IgD-negative memory B cell (primary cell): ENCODE data around the gene GPI. TPM values are rescaled to one million over a fixed set of nuclear protein-coding genes. Genes with fewer than 3 reads are reported as not detected.
"Not testable (repeated sequence)": the region's sequence is repeated elsewhere in the genome, so short reads cannot be mapped to it uniquely, and the experiment has no call there.

Source experiments
- H3K27ac Mint-ChIP-seq, 3 donors: one replicate each; pipeline ENCODE4 v1.8.0; 2020 to 2022; ENCODE audit warnings: mild to moderate bottlenecking in 3 of 3, mixed read lengths in 3 of 3, moderate library complexity in 1 of 3
- H3K27me3 Mint-ChIP-seq: one replicate; pipeline ENCODE4 v1.8.0; 2021; ENCODE audit warnings: mixed read lengths
- H3K36me3 Mint-ChIP-seq: one replicate; pipeline ENCODE4 v1.8.0; 2020; ENCODE audit warnings: mild to moderate bottlenecking, mixed read lengths
- H3K4me1 Mint-ChIP-seq, 3 donors: one replicate each; pipeline ENCODE4 v1.8.0; 2020 to 2022; ENCODE audit warnings: mixed read lengths in 3 of 3, mild to moderate bottlenecking in 1 of 3
- H3K4me3 Mint-ChIP-seq, 4 donors: one replicate each; pipeline ENCODE4 v1.8.0; 2020 to 2022; ENCODE audit warnings: mild to moderate bottlenecking in 4 of 4, mixed read lengths in 4 of 4, moderate library complexity in 3 of 4
- H3K9me3 Mint-ChIP-seq, 3 donors: one replicate each; pipeline ENCODE4 v1.8.0; 2020 to 2021; ENCODE audit warnings: mixed read lengths in 3 of 3, mild to moderate bottlenecking in 1 of 3
- polyA plus RNA-seq: library from polyadenylated mRNA; unstranded; fragments of 300-500 nt; fragmentation: Illumina TruSeq; gene quantifications from one replicate; pipeline ENCODE4 v1.2.3, GENCODE V29; 2021

GPI gene
- polyA plus RNA-seq, 1 donor from 2014 or later: 139 TPM

DNA sequence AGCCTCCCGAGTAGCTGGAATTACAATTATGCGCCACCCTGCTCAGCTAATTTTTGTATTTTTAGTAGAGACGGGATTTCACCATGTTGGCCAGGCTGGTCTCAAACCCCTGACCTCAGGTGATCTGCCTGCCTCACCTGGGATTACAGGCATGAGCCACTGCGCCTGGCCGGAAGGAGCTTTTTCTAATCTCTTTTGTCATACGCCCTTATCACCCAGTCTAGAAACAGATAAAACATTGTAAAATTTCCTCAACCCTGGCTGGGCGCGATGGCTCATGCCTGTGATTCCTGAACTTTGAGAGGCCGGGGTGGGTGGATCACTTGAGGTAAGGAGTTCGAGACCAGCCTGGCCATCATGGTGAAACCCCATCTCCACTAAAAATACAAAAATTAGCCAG lies 4.2 kb downstream of the GPI start:
- Mint-ChIP-seq H3K27ac (peak overlapping the region in 1 of 3 donors; percentile 43), H3K4me1 (peaks cover 12 to 15% (median 12%) of the 10 kb centered on the region in 3 donors)
- H3K27me3 Mint-ChIP-seq, H3K9me3 Mint-ChIP-seq, H3K36me3 Mint-ChIP-seq, H3K4me3 Mint-ChIP-seq: not testable (repeated sequence)

DNA sequence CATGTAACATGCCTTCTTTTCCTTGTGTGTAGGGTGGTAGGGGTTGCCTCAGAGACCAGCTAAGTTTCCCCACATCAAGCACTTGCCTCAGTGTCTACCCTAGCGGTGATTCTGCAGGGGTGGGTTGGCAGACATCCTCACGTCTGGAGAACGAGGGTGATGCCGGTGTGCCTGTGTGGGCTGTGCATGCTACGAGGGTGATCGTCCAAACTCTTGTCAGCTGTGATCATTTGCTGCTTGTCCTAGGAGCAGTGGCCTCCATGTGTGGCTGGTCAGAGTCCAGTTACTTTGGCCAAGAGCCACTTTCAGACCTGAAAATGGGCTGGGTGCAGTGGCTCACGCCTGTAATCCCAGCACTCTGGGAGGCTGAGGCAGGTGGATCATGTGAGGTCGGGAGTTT lies 5.1 kb downstream of the GPI start:
- Mint-ChIP-seq H3K4me1 (peaks cover 8 to 12% (median 9%) of the 10 kb centered on the region in 3 donors), H3K27me3 (no peaks in the 10 kb centered on the region), H3K36me3 (peaks cover 5% of the 10 kb centered on the region), H3K9me3 (no peaks in the 10 kb centered on the region), H3K27ac (no peak overlapping the region), H3K4me3 (peak overlapping the region in 1 of 4 donors; percentile 27)

DNA sequence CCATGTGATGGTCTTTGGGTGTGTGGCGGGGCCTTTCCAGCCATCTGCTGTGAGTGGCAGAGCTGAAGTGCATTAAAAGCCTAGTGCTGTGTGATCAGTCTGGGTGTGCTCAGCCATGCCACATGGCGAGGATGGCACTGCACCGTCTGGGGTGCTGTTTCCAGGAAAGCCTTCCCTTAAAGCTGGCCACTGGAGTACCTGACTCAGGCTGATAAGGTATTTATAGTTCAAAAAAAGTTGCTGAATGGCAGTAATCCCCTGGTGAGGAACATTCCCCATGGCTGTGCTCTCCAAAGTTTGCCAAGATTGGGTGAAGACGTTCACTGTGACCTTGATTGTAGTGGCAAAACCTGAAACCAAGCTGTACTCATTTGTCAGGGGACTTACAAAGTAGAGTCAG lies 6.0 kb downstream of the GPI start:
- no peaks in the 10 kb centered on the region for H3K9me3 Mint-ChIP-seq
- peaks cover 7% of the 10 kb centered on the region for H3K36me3 Mint-ChIP-seq
- H3K27me3 Mint-ChIP-seq: no peaks in the 10 kb centered on the region
- peaks cover 3 to 8% (median 4%) of the 10 kb centered on the region in 3 donors for H3K4me1 Mint-ChIP-seq
- no peak overlapping the region for H3K27ac Mint-ChIP-seq
- H3K4me3 Mint-ChIP-seq: no peak overlapping the region

DNA sequence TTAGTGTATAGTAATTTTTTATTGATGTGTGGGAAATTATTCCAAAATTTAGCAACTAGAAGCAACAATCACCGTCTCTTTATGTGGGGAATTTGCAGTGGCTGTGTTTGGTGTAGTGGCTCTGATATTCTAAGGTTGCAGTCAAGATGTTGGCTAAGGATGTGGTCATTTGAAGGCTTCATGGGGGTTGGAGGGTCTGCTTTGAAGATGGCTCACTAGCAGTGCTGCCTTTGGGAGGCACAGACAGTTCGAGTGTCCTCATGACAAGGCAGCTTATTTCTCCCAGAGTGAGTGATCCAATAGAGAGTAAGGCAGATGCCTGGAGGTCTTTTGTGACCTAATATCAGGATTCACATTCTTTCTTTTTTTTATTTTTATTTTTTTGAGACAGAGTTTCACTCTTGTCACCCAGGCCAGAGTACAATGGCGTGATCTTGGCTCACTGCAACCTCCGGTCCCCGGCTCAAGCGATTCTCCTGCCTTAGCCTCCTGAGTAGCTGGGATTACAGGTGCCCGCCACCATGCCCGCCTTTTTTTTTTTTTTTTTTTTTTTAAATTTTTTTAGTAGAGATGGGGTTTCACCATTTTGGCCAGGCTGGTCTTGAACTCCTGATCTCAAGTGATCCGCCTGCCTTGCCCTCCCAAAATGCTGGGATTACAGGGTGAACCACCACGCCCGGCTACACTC lies 8.7 kb downstream of the GPI start:
- Mint-ChIP-seq H3K27ac (peak overlapping the region in 1 of 3 donors; percentile 35), H3K36me3 (peaks cover 9% of the 10 kb centered on the region), H3K9me3 (no peaks in the 10 kb centered on the region), H3K4me3 (no peak overlapping the region), H3K4me1 (peaks cover 0 to 3% (median 2%) of the 10 kb centered on the region in 3 donors), H3K27me3 (no peaks in the 10 kb centered on the region)

DNA sequence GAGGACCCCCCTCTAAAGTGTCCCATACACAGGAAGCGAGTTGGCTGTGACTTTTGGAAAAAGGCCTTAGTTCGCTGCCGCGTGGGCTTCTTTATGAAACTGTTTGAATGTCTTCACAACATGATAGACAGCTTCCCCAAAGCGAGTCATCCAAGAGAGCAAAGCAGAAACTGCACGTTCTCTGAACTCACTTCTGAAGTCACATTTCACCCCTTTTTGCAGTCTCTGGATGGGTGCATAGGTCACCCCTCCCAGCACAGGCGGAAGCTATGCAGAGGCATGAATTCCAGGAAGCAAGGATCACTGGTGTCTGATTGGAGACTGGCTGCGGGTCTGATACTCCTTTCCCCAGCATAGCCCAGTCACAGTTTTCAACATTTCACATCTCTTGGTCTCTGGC lies 10.6 kb downstream of the GPI start:
- H3K9me3 Mint-ChIP-seq: no peaks in the 10 kb centered on the region
- H3K27me3 Mint-ChIP-seq: no peaks in the 10 kb centered on the region
- peaks cover 0 to 3% (median 2%) of the 10 kb centered on the region in 3 donors for H3K4me1 Mint-ChIP-seq
- H3K27ac Mint-ChIP-seq: no peak overlapping the region
- no peak overlapping the region for H3K4me3 Mint-ChIP-seq
- peaks cover 8% of the 10 kb centered on the region for H3K36me3 Mint-ChIP-seq

DNA sequence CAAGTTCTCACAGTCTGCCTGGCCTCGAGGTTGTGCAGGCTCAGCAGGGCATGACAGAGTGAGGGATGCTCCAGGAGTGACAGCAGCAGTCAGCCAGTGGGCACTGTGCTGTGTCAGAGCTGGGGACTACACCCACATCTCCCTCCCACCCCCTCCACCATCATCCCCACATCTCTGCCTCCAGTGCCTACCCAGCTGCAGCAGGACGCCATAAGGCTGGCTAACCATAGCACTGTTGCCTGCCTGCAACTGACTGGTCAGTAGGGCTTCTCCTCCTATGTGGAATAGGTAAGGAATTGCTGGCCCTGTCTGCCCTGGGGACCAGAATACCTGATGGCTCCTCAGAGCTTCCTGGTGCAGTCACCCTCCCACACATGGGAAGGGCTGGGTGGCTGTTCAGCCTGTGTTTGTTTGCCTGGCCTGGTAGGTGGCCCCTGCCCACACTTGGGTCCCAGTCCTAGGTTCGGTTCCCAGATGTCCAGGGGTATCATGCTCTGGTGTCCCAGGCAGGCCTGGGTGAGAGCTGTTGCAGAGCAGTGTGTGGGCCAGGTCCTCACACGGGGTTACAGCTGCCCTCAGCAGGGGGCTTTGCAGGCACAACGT lies 15.7 kb downstream of the GPI start:
- Mint-ChIP-seq H3K36me3 (peaks cover 10% of the 10 kb centered on the region), H3K4me3 (no peak overlapping the region), H3K9me3 (no peaks in the 10 kb centered on the region), H3K4me1 (peaks cover 0 to 4% (median 2%) of the 10 kb centered on the region in 3 donors), H3K27ac (no peak overlapping the region), H3K27me3 (no peaks in the 10 kb centered on the region)

DNA sequence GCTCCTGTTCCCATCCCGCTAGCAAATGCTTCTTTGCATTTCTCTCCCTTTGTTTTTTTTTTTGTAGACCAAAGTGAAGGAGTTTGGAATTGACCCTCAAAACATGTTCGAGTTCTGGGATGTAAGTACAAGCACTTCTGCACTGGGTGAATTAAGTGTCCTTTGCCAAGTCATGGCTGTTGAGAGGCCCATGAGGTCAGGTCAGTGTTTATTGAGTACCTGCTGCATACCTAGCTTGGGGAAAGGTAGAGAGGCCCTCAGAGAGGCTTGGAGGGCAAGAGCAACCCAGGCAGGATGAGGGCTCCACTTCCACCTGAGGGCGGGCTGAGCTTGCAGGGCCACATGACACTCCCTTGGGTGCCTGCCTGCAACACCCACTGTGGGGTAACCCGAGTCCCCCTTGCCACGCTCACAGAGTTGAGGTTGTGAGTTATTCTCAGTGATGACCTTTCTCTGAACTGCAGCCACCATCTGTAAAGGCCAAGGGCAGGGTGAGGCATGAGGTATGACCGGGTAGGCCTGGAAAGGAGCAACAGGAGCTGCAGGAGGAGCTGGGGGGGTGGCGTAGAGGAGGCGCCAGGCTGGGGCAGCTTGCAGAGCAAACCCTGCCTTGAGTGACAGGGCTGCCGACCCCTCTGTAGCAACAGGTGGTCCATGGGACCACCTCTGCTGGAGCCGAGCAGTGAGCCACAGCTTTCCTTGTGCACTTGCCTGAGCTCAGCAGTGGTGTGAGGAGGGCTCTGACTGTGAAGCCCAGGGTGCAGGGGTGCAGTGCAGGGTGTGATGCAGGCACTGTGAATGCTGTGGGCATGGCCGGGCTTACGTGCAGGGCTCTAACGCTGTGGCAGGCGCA lies 16.6 kb downstream of the GPI start:
- H3K9me3 Mint-ChIP-seq: no peaks in the 10 kb centered on the region
- peaks cover 10% of the 10 kb centered on the region for H3K36me3 Mint-ChIP-seq
- H3K27ac Mint-ChIP-seq: no peak overlapping the region
- H3K27me3 Mint-ChIP-seq: no peaks in the 10 kb centered on the region
- H3K4me1 Mint-ChIP-seq: peaks cover 0 to 4% (median 2%) of the 10 kb centered on the region in 3 donors
- no peak overlapping the region for H3K4me3 Mint-ChIP-seq

DNA sequence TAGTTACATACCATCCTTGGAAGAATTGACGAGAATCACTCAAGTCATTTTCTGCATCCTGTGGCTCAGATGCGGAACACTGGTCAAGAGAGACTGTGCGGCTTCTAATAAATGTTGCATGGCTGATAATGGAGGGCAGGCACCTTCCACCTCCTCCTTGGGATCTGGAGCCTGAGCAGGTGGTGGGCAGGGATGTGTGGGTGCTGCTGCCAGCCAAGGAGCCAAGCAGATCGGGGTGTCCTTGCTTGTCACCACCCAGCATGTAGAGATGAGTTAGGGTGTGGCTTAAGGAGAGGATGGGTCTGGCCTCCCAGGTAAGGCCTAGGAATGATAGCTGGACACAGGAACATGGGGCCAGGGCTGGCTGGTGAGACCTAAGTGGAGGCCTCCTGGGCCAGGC lies 17.5 kb downstream of the GPI start:
- Mint-ChIP-seq H3K27me3 (no peaks in the 10 kb centered on the region), H3K4me1 (peaks cover 0 to 2% (median 2%) of the 10 kb centered on the region in 3 donors), H3K9me3 (no peaks in the 10 kb centered on the region), H3K36me3 (peaks cover 8% of the 10 kb centered on the region), H3K4me3 (no peak overlapping the region), H3K27ac (peak overlapping the region in 1 of 3 donors; percentile 57)

DNA sequence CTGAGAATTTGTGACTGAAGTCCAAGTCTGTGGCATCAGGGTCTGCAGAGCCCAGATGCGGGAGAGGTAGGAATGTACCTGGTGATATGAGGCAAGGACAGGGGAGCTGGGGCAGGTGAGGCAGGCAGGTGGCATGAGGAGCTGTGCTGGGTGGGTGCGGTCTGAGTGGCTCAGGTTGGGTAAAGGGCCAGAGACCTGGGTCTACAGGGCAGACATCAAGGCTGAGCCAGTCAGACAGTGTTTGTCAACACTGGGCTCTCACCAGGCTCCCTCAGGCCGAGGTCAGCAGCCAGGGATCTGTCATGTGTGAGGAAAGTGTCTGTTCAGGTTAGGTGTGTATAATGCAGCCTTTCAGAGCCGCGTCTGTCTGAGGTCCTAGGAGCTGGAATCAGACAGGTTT lies 18.6 kb downstream of the GPI start:
- no peaks in the 10 kb centered on the region for H3K27me3 Mint-ChIP-seq
- H3K27ac Mint-ChIP-seq: peak overlapping the region in 2 of 3 donors; percentile 18 to 45
- peaks cover 8% of the 10 kb centered on the region for H3K36me3 Mint-ChIP-seq
- H3K4me3 Mint-ChIP-seq: no peak overlapping the region
- H3K4me1 Mint-ChIP-seq: peaks cover 0 to 2% (median 2%) of the 10 kb centered on the region in 3 donors
- H3K9me3 Mint-ChIP-seq: no peaks in the 10 kb centered on the region

DNA sequence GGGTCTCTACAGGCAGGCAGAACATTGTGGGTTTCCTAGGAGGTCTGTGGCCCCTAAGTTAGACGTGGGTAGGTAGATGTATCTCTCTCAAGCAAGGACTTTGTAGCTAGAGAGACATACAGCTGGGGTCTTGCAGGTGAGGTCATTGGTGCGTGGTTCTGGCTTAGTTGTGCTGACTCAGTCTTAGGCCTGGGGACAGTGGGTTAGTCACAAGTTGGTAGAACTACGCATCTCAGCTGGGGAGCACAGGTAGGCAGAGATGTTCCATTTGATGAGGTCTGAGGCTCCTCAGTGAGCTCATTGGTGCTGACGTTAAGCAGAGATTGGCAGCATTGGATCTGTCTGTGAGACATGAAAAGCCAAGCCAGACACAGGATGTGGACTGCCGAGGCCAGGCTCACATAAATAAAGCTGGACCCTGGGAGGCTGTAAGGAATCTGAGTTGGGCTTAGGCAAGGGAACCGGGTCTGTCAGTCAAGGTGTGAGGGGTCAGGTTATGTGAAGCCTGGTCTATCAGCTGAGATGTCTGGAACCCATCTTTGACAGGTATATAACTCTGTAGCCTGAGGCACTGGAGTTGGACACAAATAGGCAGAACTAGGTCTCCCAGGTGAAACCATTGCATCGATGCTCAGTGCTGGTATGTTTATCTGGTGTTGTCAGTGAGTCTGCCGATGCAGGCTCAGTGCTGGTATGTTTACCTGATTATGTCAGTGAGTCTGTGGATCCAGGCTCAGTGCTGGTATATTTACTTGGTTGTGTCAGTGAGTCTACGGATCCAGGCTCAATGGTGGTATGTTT lies 21.8 kb downstream of the GPI start:
- Mint-ChIP-seq H3K4me3 (no peak overlapping the region), H3K27ac (peak overlapping the region in 1 of 3 donors; percentile 78), H3K9me3 (no peaks in the 10 kb centered on the region), H3K4me1 (peaks cover 0 to 2% (median 2%) of the 10 kb centered on the region in 3 donors), H3K36me3 (peaks cover 7% of the 10 kb centered on the region), H3K27me3 (no peaks in the 10 kb centered on the region)

DNA sequence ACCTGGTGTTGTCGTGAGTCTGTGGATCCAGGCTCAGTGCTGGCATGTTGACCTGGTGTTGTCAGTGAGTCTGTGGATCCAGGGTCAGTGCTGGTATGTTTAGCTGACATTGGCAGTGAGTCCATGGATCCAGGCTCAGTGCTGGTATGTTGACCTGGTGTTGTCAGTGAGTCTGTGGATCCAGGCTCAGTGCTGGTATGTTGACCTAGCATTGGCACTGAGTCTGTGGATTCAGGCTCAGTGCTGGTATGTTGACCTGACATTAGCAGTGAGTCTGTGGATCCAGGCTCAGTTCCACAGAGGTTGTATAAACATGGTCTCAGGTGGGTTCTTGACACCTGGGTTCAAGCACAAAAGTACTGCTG lies 22.4 kb downstream of the GPI start:
- Mint-ChIP-seq H3K9me3 (no peaks in the 10 kb centered on the region), H3K4me1 (peaks cover 0 to 2% (median 2%) of the 10 kb centered on the region in 3 donors), H3K27me3 (no peaks in the 10 kb centered on the region), H3K4me3 (no peak overlapping the region), H3K36me3 (peaks cover 7% of the 10 kb centered on the region), H3K27ac (no peak overlapping the region)

DNA sequence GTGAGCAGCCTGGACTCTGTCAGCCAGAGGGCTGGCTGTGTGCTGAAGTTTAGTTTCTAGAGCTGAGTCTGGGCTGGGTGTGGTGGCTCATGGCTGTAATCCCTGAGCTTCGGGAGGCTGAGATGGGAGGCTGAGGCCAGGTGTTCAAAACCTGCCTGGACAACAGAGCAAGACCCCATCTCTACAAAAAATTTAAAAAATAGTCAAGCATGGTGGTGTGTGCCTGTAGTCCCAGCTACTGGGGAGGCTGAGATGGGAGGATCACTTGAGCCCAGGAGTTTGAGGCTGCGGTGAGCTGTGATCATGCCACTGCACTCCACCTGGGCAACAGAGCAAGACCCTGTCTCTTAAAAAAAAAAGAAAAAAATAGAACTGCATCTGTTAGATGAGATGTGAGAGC lies 23.7 kb downstream of the GPI start:
- not testable (repeated sequence) for H3K27ac Mint-ChIP-seq, H3K27me3 Mint-ChIP-seq, H3K4me3 Mint-ChIP-seq, H3K9me3 Mint-ChIP-seq, H3K36me3 Mint-ChIP-seq, H3K4me1 Mint-ChIP-seq

DNA sequence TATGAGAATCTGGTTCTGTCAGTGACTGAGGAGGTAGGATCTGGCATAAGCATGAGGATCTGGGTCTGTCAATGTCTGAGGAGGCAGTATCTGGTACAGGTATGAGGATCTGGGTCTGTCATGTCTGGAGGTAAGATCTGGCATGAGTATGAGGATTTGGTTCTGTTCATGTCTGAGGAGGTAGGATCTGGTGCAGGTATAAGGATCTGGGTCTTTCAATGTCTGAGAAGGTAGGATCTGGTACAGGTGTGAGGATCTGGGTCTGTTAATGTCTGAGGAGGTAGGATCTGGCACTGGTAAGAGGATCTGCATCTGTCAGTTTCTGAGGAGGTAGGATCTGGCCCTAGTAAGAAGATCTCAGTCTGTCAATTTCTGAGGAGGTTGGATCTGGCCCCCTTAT lies 26.8 kb downstream of the GPI start:
- Mint-ChIP-seq H3K36me3 (no peaks in the 10 kb centered on the region), H3K4me3 (no peak overlapping the region), H3K4me1 (no peaks in the 10 kb centered on the region), H3K27ac (no peak overlapping the region), H3K9me3 (no peaks in the 10 kb centered on the region), H3K27me3 (no peaks in the 10 kb centered on the region)

DNA sequence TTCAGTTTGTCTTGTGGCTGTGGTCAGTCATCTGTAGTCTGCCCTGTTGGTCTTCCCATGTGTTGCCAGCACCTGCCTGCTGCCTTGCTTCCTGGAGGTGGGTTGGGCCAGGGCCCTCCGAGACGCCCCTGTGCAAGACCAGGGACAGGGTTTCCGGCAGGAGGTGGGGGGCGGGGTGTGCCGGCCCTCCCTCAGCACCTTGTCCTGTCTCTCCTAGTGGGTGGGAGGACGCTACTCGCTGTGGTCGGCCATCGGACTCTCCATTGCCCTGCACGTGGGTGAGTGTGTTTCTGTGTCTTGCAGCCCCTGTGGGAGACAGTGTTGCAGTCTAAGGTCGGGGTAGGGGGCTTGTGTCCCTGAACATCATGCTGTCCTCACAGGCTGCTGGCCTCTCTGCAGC lies 28.0 kb downstream of the GPI start:
- no peaks in the 10 kb centered on the region for H3K36me3 Mint-ChIP-seq
- no peaks in the 10 kb centered on the region for H3K27me3 Mint-ChIP-seq
- H3K9me3 Mint-ChIP-seq: no peaks in the 10 kb centered on the region

DNA sequence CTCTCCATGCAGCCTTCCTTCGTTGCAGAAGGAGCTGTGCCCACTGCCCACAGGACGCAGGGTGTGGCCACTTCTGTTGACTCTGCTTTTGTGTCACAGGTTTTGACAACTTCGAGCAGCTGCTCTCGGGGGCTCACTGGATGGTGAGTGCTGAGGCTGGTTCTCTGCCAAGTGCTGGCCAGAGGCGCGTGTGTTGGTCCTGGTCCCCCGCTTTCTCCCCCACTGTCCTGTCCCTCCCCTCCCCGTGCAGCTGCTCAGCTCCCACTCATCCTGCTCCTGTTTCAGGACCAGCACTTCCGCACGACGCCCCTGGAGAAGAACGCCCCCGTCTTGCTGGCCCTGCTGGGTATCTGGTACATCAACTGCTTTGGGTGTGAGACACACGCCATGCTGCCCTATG lies 28.6 kb downstream of the GPI start:
- H3K27me3 Mint-ChIP-seq: no peaks in the 10 kb centered on the region
- no peak overlapping the region for H3K27ac Mint-ChIP-seq
- H3K9me3 Mint-ChIP-seq: no peaks in the 10 kb centered on the region
- no peaks in the 10 kb centered on the region for H3K4me1 Mint-ChIP-seq
- no peaks in the 10 kb centered on the region for H3K36me3 Mint-ChIP-seq
- no peak overlapping the region for H3K4me3 Mint-ChIP-seq

More for the DNA sequence above, 28.0 kb downstream of the GPI start:
- Mint-ChIP-seq H3K4me3 (no peak overlapping the region), H3K4me1 (no peaks in the 10 kb centered on the region), H3K27ac (no peak overlapping the region)
